ENCODE results near the gene HYAL2.
A peak's percentile ranks its signal among the peaks of the same experiment; 100 is the strongest.

HYAL2 gene

GRCh38 chr3:50364573-50365079 is 42.1 kb upstream of the HYAL2 start:
- no peak for DNase-seq (ENCODE audit: low read depth)
- no peak for TF ChIP-seq CTCF (IDR thresholded peaks at IDR 0.05; ENCODE audit: insufficient read depth, low read depth, low read length, missing control alignments)
- peak overlapping the region; percentile 55 for H3K4me3 ChIP-seq (ENCODE audit: low read depth, low read length)

- TF ChIP-seq CTCF (IDR thresholded peaks at IDR 0.05; ENCODE audit: insufficient read depth, low read depth, low read length, missing control alignments) = no peak
- no peak for DNase-seq (ENCODE audit: low read depth)
- peak overlapping the region; percentile 40 for H3K4me3 ChIP-seq (ENCODE audit: low read depth, low read length)
These were observed 37.2 kb upstream of the HYAL2 start for GRCh38 chr3:50359760-50360110.

GRCh38 chr3:50358911-50359759 is 36.6 kb upstream of the HYAL2 start, which contains the start of gene TMEM115:
Gene TMEM115 (minus strand): TSS chr3:50359521. CDS start chr3:50359063, 458 bp downstream.
- H3K4me3 ChIP-seq (ENCODE audit: low read depth, low read length) = peak within 1 kb of the TSS; percentile 79
- peak; percentile 98 for DNase-seq (ENCODE audit: low read depth)
- no peak for TF ChIP-seq CTCF (IDR thresholded peaks at IDR 0.05; ENCODE audit: insufficient read depth, low read depth, low read length, missing control alignments)

- peak overlapping the region; percentile 79 for H3K4me3 ChIP-seq (ENCODE audit: low read depth, low read length)
- no peak for DNase-seq (ENCODE audit: low read depth)
- TF ChIP-seq CTCF (IDR thresholded peaks at IDR 0.05; ENCODE audit: insufficient read depth, low read depth, low read length, missing control alignments) = no peak
These were observed 35.9 kb upstream of the HYAL2 start for GRCh38 chr3:50358355-50358910.

GRCh38 chr3:50357481-50357880 is 34.9 kb upstream of the HYAL2 start:
- TF ChIP-seq CTCF (IDR thresholded peaks at IDR 0.05; ENCODE audit: insufficient read depth, low read depth, low read length, missing control alignments) = no peak
- H3K4me3 ChIP-seq (ENCODE audit: low read depth, low read length) = peak overlapping the region; percentile 79
- no peak for DNase-seq (ENCODE audit: low read depth)

- no peak for TF ChIP-seq CTCF (IDR thresholded peaks at IDR 0.05; ENCODE audit: insufficient read depth, low read depth, low read length, missing control alignments)
- no peak overlapping the region for H3K4me3 ChIP-seq (ENCODE audit: low read depth, low read length)
- DNase-seq (ENCODE audit: low read depth) = no peak
These were observed 34.0 kb upstream of the HYAL2 start for GRCh38 chr3:50356553-50356952.

Data from GM12865 (cell line).